Retina (tissue), 1 donor: ENCODE measurements around the gene CPXM2.

Source experiments
- DNase-seq: peaks from one replicate; pipeline ENCODE4 v3.0.0-alpha.2; 2016

CPXM2 gene

GRCh38 chr10:123795196-123795780 is 96.3 kb downstream of the CPXM2 start:
- DNase-seq: no peak

- no peak for DNase-seq
These were observed 99.2 kb downstream of the CPXM2 start for GRCh38 chr10:123792248-123792978.

GRCh38 chr10:123790132-123790885 is 101.3 kb downstream of the CPXM2 start:
- DNase-seq: no peak

GRCh38 chr10:123788981-123789380 is 102.6 kb downstream of the CPXM2 start:
- DNase-seq: no peak

- DNase-seq: no peak
These were observed 104.0 kb downstream of the CPXM2 start for GRCh38 chr10:123787566-123787965.

GRCh38 chr10:123786896-123787295 is 104.7 kb downstream of the CPXM2 start:
- no peak for DNase-seq

GRCh38 chr10:123786306-123786705 is 105.3 kb downstream of the CPXM2 start:
- DNase-seq: no peak

- no peak for DNase-seq
These were observed 107.0 kb downstream of the CPXM2 start for GRCh38 chr10:123784646-123785045.

GRCh38 chr10:123784216-123784615 is 107.4 kb downstream of the CPXM2 start:
- no peak for DNase-seq

GRCh38 chr10:123783296-123783695 is 108.3 kb downstream of the CPXM2 start:
- DNase-seq: no peak

- no peak for DNase-seq
These were observed 109.1 kb downstream of the CPXM2 start for GRCh38 chr10:123782549-123782948.

GRCh38 chr10:123781956-123782500 is 109.6 kb downstream of the CPXM2 start:
- DNase-seq: no peak

GRCh38 chr10:123781324-123781900 is 110.2 kb downstream of the CPXM2 start:
- DNase-seq: no peak

GRCh38 chr10:123778719-123779517 is 112.7 kb downstream of the CPXM2 start:
- DNase-seq: peak; percentile 35

- no peak for DNase-seq
These were observed 113.7 kb downstream of the CPXM2 start for GRCh38 chr10:123777881-123778280.

- no peak for DNase-seq
These were observed 117.4 kb downstream of the CPXM2 start for GRCh38 chr10:123774132-123774742.

- no peak for DNase-seq
These were observed 118.7 kb downstream of the CPXM2 start for GRCh38 chr10:123772645-123773508.

GRCh38 chr10:123771877-123772644 is 119.5 kb downstream of the CPXM2 start:
- no peak for DNase-seq

GRCh38 chr10:123769647-123770046 is 122.0 kb downstream of the CPXM2 start:
- DNase-seq: no peak

- DNase-seq: no peak
These were observed 124.8 kb downstream of the CPXM2 start for GRCh38 chr10:123766761-123767160.
